ENCODE data around the gene RUNX2. TPM values are rescaled to one million over a fixed set of nuclear protein-coding genes. Genes with fewer than 3 reads are reported as not detected.

RUNX2 gene
- total RNA-seq, 1 donor from 2014 or later = 1.8 TPM

DNA sequence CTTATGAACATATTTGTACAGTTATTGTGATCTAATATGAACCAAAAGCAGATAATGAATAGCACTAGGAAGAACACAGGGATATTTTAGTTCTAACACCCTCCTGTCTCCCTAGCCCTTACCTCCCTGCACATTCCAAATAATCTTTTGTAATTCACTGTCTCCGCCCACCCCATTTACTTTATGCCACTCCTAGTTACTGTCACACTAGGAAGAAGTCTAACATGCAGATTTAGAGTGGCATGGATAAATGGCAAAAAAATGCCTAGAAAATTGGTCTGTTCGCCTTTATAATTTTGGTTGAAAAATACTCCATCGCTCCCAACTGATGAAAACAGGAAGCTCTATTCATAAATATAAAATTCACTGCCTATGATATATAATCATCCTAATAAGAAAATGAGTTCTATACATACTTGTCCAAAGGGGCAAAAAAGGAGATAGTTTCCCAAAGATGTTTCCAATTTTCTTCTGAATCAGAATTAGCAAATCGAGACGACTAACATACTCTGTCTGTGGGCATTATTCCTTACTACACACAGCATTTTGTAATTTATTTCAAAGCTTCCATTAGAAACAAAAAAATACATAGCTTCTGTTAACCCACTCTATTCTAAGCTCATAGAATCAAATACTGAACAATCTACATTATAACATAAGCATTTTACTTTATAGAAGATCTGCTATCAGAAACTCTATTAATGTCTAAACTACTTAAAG is 1.3 kb upstream of the RUNX2 start:
- Mint-ChIP-seq H3K9me3 (no peaks in the 10 kb centered on the region), H3K4me3 (no peak overlapping the region), H3K27me3 (no peaks in the 10 kb centered on the region), H3K4me1 (peaks cover 15% of the 10 kb centered on the region), H3K36me3 (ENCODE audit: low read depth) (no peaks in the 10 kb centered on the region), H3K27ac (no peak overlapping the region)
- CTCF ChIA-PET = no interaction called here
- TF ChIP-seq, protein P1, sequence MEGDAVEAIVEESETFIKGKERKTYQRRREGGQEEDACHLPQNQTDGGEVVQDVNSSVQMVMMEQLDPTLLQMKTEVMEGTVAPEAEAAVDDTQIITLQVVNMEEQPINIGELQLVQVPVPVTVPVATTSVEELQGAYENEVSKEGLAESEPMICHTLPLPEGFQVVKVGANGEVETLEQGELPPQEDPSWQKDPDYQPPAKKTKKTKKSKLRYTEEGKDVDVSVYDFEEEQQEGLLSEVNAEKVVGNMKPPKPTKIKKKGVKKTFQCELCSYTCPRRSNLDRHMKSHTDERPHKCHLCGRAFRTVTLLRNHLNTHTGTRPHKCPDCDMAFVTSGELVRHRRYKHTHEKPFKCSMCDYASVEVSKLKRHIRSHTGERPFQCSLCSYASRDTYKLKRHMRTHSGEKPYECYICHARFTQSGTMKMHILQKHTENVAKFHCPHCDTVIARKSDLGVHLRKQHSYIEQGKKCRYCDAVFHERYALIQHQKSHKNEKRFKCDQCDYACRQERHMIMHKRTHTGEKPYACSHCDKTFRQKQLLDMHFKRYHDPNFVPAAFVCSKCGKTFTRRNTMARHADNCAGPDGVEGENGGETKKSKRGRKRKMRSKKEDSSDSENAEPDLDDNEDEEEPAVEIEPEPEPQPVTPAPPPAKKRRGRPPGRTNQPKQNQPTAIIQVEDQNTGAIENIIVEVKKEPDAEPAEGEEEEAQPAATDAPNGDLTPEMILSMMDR (IDR thresholded peaks at IDR 0.05) = no peak
- intact Hi-C loops (cut with micrococcal nuclease) = no loop called here
- DNase-seq (no peak), ATAC-seq (ENCODE audit: low read depth) (no peak)
- POLR2A ChIA-PET = no interaction called here

DNA sequence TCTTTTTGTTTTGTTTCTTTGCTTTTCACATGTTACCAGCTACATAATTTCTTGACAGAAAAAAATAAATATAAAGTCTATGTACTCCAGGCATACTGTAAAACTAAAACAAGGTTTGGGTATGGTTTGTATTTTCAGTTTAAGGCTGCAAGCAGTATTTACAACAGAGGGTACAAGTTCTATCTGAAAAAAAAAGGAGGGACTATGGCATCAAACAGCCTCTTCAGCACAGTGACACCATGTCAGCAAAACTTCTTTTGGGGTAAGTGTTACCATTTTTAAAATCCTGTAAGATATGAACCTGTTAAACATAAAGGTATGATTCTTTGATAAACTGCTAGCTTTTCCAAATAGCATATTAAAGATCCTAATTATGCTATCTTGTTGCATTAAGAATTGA is 393 bp downstream of the RUNX2 start:
- Mint-ChIP-seq H3K9me3 (no peaks in the 10 kb centered on the region), H3K4me1 (peaks cover 4% of the 10 kb centered on the region), H3K27me3 (no peaks in the 10 kb centered on the region), H3K4me3 (no peak overlapping the region), H3K36me3 (ENCODE audit: low read depth) (no peaks in the 10 kb centered on the region), H3K27ac (no peak overlapping the region)
- ATAC-seq (ENCODE audit: low read depth) = no peak
- TF ChIP-seq, protein P1 (IDR thresholded peaks at IDR 0.05) = no peak
- DNase-seq = no peak
- ChIA-PET POLR2A (no interaction called here), CTCF (no interaction called here)
- intact Hi-C loops (cut with micrococcal nuclease) = no loop called here

DNA sequence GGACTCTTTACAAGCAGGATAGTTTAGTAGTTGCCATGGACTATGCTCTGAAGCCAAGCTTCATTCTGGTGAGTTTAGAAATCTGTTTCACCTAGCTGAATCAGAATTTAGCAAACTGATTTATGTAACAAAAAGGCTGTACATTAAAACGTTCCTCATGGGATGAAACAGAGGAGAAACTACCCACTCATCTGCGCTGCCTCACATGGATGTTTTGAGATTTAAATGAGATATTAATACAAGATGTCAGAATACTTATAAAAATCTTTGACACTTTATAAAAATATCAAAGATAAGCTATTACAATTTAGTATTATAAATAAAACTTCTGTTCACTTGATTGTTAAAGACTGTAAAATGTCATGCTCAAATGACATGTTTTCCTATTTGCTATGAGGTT is 16.8 kb downstream of the RUNX2 start:
- intact Hi-C loops (cut with micrococcal nuclease) = no loop called here
- CTCF ChIA-PET = no interaction called here
- DNase-seq (no peak), ATAC-seq (ENCODE audit: low read depth) (no peak)
- TF ChIP-seq, protein P1 (IDR thresholded peaks at IDR 0.05) = no peak
- no peak overlapping the region for H3K4me3 Mint-ChIP-seq
- no peaks in the 10 kb centered on the region for H3K4me1 Mint-ChIP-seq
- H3K27me3 Mint-ChIP-seq = no peaks in the 10 kb centered on the region
- no peak overlapping the region for H3K27ac Mint-ChIP-seq
- no peaks in the 10 kb centered on the region for H3K9me3 Mint-ChIP-seq
- H3K36me3 Mint-ChIP-seq (ENCODE audit: low read depth) = no peaks in the 10 kb centered on the region
- POLR2A ChIA-PET = no interaction called here

DNA sequence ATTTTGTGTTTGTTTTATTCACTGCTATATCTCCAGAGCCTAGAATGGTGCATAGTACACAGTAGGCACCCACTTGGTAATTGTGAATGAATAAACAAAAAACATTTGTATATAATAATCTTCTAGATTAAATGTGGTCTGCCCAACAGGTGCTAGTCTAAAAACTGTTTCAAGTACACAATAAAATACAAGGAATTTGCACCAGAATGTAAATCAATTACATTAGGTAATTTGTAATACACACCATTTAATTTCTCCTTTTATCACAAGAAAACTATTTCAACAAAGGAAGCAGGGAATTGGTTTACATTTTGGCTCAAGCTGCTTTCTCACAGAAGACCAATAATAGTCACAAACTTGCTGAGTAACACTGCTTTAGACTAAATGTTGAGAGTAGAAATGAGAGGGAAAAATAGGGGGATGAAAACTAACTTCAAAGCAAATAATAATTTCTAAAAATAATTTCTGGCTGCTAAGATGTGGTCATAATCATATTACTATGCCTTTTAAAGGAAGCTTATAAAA is 22.1 kb downstream of the RUNX2 start:
- no peak for ATAC-seq (ENCODE audit: low read depth)
- DNase-seq = no peak
- H3K36me3 Mint-ChIP-seq (ENCODE audit: low read depth) = no peaks in the 10 kb centered on the region
- CTCF ChIA-PET = no interaction called here
- no peaks in the 10 kb centered on the region for H3K27me3 Mint-ChIP-seq
- intact Hi-C loops (cut with micrococcal nuclease) = no loop called here
- no peak overlapping the region for H3K27ac Mint-ChIP-seq
- no peaks in the 10 kb centered on the region for H3K4me1 Mint-ChIP-seq
- TF ChIP-seq, protein P1 (IDR thresholded peaks at IDR 0.05) = no peak
- POLR2A ChIA-PET = no interaction called here
- no peaks in the 10 kb centered on the region for H3K9me3 Mint-ChIP-seq
- no peak overlapping the region for H3K4me3 Mint-ChIP-seq

DNA sequence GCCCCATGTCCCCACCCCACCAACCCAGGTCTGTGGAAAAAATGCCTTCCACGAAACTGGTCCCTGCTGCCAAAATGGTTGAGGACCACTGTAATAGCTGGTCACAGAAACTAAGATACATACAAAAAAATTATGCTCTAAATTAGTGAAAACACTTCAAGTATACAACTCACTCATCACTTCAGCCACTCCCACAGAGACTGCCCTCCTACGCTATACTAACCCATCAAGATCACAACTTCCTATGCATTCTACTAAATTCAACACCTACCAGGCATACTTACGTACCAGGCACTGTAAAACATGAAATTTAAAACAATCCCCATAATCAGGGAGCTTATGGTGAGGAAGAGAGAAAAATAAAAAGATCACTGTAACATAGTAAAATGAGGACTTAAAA is 22.9 kb downstream of the RUNX2 start:
- no peaks in the 10 kb centered on the region for H3K36me3 Mint-ChIP-seq (ENCODE audit: low read depth)
- POLR2A ChIA-PET = no interaction called here
- ATAC-seq (ENCODE audit: low read depth) (no peak), DNase-seq (no peak)
- no peaks in the 10 kb centered on the region for H3K4me1 Mint-ChIP-seq
- no peak overlapping the region for H3K27ac Mint-ChIP-seq
- H3K4me3 Mint-ChIP-seq = no peak overlapping the region
- intact Hi-C loops (cut with micrococcal nuclease) = no loop called here
- TF ChIP-seq, protein P1 (IDR thresholded peaks at IDR 0.05) = no peak
- no peaks in the 10 kb centered on the region for H3K9me3 Mint-ChIP-seq
- H3K27me3 Mint-ChIP-seq = no peaks in the 10 kb centered on the region
- CTCF ChIA-PET = no interaction called here
